ENCODE data around the gene WIZ.

Gene WIZ

DNA sequence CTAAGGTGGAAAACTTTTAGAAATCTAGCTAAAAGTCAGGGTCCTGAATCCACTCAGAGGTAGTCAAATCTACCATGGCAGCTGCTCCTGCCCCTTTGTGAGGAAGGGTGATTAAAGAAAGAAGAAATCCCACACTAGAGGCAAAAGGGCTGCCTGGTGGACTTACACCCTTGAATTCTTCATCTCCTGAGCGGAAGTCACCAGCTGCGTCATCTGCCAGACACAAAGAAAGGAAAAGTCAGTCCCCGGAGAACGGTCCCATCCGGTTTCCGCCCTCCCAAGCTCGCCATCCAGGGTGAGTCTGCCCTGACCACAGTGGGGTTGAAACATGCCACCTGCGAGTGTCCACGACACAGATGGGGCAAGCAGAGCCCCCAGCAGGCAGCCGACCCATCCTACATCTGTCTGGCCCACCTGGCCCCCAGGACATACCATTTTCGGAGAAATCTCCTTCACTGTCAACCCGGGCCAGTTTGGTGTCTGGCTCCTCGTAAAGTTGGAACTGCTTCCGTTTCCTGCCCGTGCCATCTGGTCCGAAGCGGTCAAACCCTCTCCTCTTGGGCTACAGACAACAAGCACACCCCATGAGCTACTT, 77.9 kb downstream of the WIZ start:
- DNase-seq, result no peak

DNA sequence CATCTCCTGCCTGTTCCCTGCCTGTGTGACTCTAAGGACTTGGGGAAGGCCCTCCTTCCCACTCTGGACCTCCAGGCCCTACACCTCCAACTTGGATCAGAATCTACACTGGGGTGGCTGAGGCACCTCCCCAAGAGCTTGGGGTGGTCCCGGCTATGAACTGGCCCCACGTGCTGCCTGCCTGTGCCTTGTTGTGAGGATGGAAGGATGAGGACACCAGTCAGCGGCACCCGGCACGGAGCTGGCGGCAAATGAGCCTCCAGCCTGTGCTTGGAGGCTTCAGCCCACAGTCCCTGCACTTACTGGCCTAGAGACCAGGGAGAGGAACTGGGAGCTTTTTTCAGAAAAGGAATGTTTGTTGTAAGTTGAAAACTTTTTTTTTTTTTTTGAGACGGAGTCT, 78.6 kb downstream of the WIZ start:
- no peak for DNase-seq

Data from NCI-H524 treated with DMSO at 0.1 percent for 48 hours (cell line).